NCI-H187 (cell line): Measurements from ENCODE around the gene GPSM1.
"Not testable (repeated sequence)": the region's sequence is repeated elsewhere in the genome, so short reads cannot be mapped to it uniquely, and the experiment has no call there.

Experiments used
- DNase-seq, 2 experiments: peaks; one replicate each; lab custom pipeline; 2025; lab: John Stamatoyannopoulos, UW

Gene GPSM1

DNA sequence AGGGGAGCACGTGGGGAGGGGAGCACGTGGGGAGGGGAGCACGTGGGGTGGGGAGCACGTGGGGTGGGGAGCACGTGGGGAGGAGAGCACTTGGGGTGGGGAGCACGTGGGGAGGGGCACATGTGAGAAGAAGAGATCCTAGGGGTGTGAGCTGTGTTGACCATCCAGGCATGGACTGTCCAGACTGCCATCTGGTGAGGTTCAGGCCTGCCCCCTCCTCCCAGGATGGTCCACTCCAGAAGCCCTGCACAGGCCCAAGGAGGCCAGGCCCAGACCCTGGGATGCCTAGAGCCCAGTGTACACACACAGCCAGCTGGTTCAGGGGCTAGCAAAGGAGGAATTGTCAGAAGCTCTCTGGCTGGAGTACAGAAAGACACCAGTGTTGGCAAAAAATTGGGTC lies 70.3 kb downstream of the GPSM1 start:
- DNase-seq = no peak

DNA sequence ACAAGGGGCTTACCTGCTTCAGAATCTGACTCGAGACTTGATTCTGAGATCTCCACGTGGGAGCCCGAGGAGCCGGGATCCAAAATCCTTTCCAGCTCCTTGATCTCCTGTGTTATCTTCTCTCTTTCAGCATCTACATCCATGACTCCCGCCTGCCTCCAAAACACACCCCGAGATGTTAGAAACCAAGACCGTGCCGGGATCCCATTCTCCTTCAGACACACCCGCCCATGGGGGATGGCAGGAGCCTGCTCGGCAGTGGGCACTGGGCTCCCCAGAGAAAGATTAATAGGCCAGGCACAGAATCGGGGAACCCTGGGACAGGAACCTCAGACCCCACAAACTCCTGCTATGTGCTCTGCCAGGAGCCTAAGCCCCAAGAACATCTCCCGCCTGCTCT lies 70.9 kb downstream of the GPSM1 start:
- DNase-seq = no peak

DNA sequence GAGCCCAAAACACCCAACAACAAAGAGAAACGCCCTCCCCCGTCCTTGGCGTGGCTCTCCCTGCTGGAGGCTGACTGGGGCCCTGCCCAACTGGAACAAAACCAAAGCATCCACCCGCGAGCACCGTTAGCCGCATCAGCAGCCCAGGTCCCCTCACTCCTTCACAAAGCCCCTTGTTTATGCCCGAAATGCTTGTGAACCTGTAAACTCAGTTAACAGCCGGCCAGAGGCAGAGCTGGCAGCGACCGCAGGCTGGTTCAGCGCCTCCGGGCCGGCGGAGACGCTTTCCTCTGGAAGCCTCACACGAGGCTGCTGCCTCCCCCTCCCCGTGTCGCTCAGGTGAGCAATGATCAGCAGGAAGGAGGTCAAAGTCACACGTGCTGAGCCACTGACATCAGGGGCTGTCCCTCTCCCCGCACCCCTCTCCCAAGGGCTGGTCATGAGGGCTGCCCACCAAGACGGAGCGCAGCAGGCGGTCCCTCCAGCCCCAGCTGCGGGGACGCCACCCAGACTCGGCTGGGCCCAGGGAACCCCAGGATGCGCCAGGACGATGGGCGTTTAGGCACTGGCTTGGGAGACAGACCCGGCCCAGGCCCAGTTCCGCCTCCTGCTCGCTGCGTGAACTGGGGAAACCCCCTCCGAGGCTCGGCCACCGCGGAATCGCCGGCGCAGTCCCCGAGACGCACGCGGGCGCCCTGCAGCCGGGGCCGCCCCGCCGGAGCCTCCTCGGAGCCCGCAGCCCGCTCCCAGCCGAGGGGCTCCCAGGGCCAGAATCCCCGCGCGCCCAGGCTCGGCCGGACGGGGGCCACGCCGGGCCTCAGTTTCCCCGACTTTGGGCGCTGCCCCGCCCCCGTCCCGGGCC lies 72.1 kb downstream of the GPSM1 start:
- no peak for DNase-seq

DNA sequence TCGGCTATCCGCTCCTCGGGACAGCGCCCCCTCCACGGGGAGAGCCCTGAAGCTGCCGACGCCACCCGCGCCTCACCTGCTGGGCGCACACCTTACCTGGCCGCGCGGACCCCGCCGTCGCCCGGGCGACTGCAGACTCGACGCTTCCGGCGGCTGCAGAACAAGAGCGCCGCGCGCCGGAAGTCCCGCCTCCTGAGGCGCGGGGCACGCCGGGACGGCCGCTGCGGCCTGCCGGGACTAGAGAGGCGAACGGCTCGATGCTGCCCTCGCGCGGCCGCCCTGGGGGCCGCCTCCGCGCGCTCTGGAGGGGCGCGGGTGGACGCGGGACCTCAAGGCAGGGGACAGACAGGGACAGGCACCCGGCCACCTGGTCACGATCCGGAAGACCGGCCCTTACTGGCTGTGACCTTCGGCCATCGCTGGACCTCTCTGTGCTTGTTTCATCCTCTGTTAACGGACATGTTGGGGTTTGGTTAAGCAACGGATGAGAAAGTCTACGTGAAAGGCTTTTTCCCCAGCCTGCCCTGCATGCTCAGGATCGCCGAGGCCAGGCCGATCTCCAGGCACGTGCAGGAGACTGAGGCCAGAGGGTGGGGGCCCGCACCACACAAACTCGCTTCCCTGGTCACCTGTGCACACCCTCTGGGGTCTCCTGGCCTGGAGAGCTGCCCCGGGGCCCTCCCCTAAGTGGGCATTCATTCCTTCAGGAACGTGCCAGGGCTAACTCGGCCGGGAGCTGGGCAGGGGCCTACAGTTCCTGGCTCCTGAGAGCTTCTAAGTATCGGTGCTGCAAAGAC lies 72.9 kb downstream of the GPSM1 start, which contains the start of gene SNAPC4:
TSS of gene SNAPC4 (minus strand) at position 133 of the 797 bp plus-strand sequence. CDS start 1,742 bp downstream, outside the sequence.
- DNase-seq = peak; percentile 45 to 67

DNA sequence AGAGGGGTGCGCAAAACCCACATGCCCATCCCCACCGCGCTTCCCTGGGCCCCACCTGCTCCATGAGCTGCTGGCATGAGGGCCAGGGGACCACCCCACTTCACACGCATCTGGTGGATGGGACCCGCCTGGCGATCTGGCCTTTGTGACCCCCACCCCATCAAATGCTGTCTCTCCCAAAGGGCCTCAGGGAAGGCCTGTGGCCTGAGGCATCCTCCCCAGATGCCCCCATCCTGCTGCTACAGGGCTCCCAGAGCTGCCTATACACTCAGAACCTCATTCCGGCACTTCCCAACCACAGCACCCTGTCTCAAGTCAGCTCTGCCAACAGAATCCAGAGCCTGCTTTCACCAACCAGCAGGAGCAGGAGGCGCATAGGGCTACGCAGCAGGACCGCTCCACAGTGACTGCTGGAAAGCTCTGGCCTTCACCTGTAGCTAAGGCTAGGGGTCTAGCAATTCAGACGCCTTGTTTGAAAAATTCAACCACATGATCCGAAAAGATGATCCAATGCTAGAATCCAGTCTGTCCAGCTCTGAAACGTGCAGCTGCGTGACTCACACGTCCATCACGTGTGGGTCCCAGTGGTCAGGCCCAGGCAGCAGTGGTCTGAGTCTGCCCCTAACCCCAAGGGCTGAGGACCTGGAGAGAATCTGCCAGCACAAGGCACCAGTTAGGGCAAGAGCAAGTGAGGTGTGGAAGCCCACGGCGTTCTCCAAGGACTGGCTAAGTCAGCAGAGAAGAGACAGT lies 74.0 kb downstream of the GPSM1 start:
- no peak for DNase-seq

DNA sequence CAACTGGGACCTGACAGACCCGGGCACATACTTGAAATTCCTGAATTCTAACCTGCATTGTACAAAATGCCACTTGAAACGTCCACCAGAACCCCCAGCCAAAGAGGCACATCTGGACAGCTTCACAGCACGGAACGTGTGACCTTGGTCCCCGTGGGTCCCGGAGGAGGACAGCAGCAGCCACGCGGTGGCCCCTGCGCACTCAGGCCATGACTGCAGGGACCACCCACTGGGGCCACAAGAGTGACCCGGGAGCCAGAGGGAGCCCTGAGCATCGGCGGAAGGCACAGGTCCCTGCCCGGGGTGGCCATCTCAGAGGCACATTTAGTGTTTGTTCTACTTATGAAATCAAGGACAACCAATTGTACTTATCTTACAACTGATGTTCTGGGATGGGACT lies 74.7 kb downstream of the GPSM1 start:
- no peak for DNase-seq

DNA sequence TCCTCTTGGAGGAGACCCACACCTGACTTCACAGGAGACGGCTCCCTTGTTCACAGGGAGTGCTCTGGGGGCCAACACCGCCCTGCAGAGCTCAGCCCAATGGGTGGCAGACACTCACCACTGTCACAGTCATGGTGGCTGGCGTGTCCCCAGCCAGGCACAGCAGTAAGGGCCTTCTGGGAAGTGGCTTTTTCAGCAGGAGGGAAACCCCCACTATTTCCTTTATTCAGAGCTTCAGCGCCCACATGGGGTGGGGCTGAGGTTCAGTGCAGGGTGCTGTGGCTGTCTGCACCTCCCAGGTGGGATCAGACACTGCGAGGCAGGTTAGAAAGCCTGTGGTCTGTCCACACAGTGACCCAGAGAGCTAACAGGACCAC lies 76.2 kb downstream of the GPSM1 start:
- no peak for DNase-seq

DNA sequence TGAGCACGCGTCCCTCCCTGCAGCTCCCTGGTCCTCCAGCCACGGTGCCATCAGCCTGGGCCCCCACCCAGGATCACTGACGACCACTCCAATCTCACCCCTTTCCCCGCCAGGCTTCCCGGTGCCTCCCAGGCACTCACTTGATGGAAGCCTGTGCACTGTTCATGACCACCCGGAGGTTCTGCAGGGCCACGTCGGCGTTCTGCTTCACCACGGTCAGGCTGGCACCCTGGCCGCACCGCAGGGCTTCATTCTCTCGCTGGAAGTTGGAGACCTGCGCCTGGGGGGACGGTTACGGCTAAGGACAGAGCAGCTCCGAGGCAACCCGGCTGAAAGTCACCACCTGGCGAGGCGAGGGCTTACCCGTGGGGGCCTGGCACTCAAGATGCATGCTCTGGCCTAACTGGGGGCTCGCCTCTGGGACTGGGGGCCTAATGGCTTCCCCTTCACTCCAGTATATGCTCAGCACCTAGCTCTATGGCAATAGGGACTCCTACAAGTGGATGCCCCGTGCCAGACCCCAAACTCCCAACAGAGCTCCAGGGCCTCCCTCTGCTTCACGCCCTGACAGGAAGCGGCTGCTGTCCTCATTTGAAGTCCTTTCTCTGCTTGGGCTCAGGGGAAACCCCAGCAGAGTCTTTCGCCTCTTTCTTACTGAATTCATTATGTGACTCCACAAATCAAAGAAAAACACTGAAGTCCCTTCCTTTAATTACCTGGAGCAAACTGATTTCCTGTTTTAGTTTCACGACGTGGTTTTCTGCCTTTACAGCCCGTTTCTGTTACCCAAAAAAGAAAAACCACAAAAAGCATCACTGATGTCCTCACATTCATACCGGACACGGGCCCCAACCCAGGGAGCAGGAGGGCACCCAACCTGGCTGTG lies 76.8 kb downstream of the GPSM1 start:
- no peak for DNase-seq

DNA sequence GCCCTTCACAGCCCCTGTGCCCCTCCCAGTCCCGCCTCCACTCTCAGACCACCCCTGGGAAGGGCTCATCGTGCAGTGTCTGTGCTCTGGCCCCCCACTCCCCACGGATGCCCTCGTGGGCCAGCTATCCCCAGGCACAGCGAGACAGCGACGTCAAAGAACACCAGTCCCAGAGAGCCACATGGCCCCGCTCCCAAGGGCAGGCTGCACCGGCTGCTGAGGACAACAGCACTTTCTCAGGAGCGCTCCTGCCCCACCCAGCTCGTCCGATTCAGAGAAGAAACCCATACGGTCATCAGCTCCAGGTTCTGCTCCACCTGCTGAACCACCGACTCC lies 77.4 kb downstream of the GPSM1 start:
- DNase-seq = no peak

DNA sequence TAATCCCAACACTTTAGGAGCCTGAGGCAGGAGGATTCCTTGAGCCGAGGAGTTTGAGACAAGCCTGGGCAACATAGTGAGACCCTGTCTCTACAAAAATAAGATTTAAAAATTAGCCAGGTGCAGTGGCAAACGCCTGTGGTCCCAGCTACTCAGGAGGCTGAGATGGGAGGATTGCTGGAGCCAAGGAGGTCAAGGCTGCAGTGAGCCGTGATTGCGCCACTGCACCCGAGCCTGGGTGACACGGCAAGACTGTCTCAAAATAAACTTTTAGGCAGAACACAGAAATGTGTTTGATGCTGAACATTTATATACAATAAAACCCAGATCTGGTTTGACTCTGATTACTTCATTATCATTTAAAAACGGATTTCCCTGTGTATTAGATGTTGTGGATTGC lies 78.1 kb downstream of the GPSM1 start:
- DNase-seq = no peak

DNA sequence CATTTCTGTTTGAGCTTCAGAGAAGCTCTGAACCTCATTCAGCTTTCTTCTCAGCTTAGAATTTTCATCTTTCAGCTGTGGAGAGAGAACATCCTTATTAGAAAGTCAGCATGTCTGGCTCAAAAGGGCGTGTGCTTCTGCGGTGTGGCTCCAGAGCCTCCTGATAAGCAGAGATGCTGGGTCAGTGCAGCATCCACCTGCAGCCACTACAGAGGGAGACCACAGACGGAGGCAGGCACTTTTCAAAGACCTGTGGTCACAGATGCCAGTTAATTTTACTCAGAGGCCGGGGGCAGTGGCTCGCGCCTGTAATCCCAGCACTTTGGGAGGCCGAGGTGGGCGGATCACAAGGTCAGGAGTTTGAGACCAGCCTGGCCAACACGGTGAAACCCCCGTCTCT lies 78.6 kb downstream of the GPSM1 start:
- not testable (repeated sequence) for DNase-seq

DNA sequence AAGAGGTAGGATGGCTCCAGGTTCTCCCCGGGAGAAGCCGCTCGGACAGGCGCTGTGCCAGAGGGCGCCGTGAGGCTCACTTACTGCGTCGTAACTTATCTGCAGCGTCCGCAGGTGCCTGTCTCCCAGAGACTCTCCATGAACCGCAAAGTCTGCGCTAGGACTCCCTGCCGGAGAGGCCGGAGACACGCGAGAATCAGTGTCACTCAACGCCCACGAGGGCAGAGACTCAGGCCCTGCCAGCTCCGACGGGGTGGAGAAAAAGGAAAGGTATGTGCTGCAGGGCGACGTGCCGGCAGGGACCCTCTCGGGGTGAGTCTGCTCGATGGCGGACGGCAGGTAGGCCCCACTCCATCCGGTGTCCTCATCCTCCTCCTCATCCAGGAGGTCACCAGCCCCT lies 79.7 kb downstream of the GPSM1 start:
- DNase-seq = not testable (repeated sequence)

DNA sequence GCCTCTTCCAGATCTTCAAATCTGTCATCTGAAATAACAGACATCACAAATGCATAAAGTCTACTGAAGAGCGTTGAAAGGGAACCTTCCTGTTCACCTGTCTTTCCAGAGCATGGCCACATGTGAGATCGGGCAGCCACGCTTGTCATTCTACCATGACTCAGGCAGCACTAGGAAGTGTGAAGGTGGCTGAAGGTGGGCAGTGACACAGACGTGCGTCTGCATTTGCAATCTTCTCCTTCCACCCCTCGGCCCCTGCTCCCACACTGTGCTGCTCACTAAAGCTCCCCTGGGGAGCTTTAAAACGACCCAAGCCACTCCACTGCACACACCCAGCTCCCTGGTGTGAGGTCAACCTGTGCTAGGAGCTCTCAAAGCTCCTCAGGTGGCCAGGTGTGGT lies 80.6 kb downstream of the GPSM1 start:
- no peak for DNase-seq
